VCaP (cell line): ENCODE results near the gene MGAT4A.

Experiments
- H3K27ac ChIP-seq: fragments of 450-650 bp; 2 replicates; pipeline ENCODE4 v1.5.1; 2017
- TF ChIP-seq, protein P1 (sequence below): fragments of 450-650 bp; conservative IDR thresholded peaks from 2 replicates; pipeline ENCODE4 v1.5.1; 2017; ENCODE audit warnings: mild to moderate bottlenecking, moderate library complexity

The MGAT4A gene

DNA sequence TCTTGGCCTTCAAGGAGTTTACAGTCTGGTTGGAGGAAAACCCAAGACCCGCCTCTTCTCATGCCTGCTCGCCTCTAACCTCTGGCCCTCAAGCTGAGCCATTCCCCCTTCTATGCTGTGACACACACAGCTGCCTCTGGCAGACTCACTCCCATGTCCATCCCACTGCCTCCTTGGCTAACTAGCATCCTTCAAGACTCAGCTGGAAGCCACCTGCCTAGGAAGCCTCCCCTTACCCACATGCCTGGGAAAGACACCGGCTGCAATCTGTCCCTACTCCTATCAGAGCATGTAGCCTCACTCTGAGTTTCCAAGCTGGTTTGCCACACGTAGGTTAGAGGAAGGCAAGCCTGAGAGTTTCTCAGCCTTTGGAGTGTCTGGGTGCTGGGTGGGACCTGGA, 6.9 kb upstream of the MGAT4A start:
- TF ChIP-seq, protein P1, sequence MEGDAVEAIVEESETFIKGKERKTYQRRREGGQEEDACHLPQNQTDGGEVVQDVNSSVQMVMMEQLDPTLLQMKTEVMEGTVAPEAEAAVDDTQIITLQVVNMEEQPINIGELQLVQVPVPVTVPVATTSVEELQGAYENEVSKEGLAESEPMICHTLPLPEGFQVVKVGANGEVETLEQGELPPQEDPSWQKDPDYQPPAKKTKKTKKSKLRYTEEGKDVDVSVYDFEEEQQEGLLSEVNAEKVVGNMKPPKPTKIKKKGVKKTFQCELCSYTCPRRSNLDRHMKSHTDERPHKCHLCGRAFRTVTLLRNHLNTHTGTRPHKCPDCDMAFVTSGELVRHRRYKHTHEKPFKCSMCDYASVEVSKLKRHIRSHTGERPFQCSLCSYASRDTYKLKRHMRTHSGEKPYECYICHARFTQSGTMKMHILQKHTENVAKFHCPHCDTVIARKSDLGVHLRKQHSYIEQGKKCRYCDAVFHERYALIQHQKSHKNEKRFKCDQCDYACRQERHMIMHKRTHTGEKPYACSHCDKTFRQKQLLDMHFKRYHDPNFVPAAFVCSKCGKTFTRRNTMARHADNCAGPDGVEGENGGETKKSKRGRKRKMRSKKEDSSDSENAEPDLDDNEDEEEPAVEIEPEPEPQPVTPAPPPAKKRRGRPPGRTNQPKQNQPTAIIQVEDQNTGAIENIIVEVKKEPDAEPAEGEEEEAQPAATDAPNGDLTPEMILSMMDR, result no peak
- H3K27ac ChIP-seq, result no peak overlapping the region

GRCh38 chr2:98736464-98736889, 5.5 kb upstream of the MGAT4A start:
- TF ChIP-seq, protein P1, result no peak
- H3K27ac ChIP-seq, result no peak overlapping the region

- TF ChIP-seq, protein P1, result no peak
- H3K27ac ChIP-seq, result no peak overlapping the region
Measured at GRCh38 chr2:98734823-98735260, 3.9 kb upstream of the MGAT4A start.

DNA sequence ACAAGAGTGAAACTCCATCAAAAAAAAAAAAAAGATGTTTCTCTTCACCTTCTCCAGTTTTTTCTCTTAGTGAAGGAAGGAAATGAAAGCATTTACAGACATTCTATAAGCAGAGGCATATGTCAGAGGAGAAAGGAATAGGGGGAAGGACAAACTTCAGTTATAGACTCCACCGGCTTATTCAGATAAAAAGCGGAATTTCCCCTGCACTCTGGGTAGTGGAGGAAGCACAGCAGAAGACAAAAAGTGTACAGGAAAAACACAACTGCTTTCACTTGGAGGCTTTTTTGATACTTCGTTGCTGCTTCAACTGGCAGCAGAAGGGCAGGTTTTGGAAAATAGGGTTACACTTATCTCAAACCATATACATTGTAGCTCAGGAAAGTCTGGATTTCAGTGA, 3.2 kb upstream of the MGAT4A start:
- TF ChIP-seq, protein P1, result no peak
- no peak overlapping the region for H3K27ac ChIP-seq

DNA sequence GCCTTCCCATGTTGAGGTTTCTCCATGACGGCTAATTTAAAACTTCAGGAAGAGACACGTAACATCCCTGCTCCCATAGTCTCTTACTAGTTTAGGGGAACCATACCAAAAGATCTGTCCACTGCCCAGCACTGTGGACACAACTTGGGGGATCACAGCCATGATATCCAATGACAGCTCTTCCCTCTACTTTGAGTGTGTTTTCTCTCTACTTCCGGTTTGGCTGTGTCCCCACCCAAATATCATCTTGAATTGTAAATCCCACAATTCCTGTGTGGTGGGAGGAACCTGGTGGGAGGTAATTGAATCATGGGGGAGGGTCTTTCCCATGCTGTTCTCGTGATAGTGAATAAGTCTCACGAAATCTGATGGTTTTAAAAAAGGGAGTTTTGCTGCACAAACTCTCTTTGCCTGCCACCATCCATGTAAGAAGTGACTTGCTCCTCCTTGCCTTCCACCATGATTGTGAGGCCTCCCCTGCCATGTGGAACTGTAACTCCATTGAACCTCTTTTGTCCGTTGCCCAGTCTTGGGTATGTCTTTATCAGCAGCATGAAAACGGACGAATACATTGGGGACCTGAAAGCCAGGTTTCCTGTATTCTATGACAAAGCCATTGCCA, 1.6 kb upstream of the MGAT4A start:
- no peak overlapping the region for H3K27ac ChIP-seq
- TF ChIP-seq, protein P1, result no peak

DNA sequence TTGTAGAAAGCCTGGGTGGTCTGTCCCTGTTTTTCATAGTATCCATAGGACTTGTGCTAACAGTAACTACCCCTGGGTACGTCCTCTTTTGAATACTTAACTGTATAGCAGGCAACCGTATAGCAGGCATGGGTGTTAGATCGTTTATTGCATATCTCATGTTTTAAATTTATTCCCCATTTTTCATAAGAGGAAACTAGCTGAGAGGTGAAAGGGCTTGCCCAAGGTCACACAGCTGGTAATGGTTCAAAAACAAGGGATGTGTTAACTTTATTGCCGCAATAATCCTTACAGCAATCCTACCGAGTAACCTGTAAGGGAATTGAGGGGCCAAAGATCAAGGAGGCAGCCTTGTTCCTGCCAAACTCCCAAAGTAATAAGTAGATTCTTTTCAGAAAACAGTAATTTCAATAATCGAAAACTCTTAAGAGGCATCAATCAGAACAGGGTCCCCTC, 990 bp upstream of the MGAT4A start:
- peak overlapping the region; percentile 78 for H3K27ac ChIP-seq
- TF ChIP-seq, protein P1, result no peak

GRCh38 chr2:98730707-98731040, 258 bp downstream of the MGAT4A start:
- TF ChIP-seq, protein P1, result peak; percentile 39
- peak overlapping the region; percentile 78 for H3K27ac ChIP-seq
